EH (cell line): ENCODE data around the gene SCAPER.
"Not testable (repeated sequence)": the region's sequence is repeated elsewhere in the genome, so short reads cannot be mapped to it uniquely, and the experiment has no call there.

Experiments
- DNase-seq: peaks from one replicate; pipeline ENCODE4 v3.0.0-alpha.2; 2015; ENCODE audit warnings: low read depth

SCAPER gene

GRCh38 chr15:76787273-76787672, 117.9 kb downstream of the SCAPER start:
- peak; percentile 6 for DNase-seq

- DNase-seq: no peak
Observed at GRCh38 chr15:76776969-76777368, 128.2 kb downstream of the SCAPER start.

- DNase-seq: no peak
Observed at GRCh38 chr15:76776480-76776879, 128.7 kb downstream of the SCAPER start.

- DNase-seq: no peak
Observed at GRCh38 chr15:76773234-76773633, 131.9 kb downstream of the SCAPER start.

- DNase-seq: no peak
Observed at GRCh38 chr15:76772776-76773175, 132.4 kb downstream of the SCAPER start.

GRCh38 chr15:76764004-76764403, 141.1 kb downstream of the SCAPER start:
- no peak for DNase-seq

GRCh38 chr15:76763554-76763953, 141.6 kb downstream of the SCAPER start:
- DNase-seq: no peak

GRCh38 chr15:76756381-76756780, 148.8 kb downstream of the SCAPER start:
- peak; percentile 39 for DNase-seq

GRCh38 chr15:76753771-76754170, 151.4 kb downstream of the SCAPER start:
- DNase-seq: no peak

- no peak for DNase-seq
Observed at GRCh38 chr15:76753131-76753530, 152.0 kb downstream of the SCAPER start.

- DNase-seq: no peak
Observed at GRCh38 chr15:76752549-76752948, 152.6 kb downstream of the SCAPER start.

GRCh38 chr15:76737573-76737972, 167.6 kb downstream of the SCAPER start:
- DNase-seq: no peak

- peak; percentile 3 for DNase-seq
Observed at GRCh38 chr15:76732321-76732720, 172.8 kb downstream of the SCAPER start.

GRCh38 chr15:76730262-76730661, 174.9 kb downstream of the SCAPER start:
- DNase-seq: peak; percentile 15

GRCh38 chr15:76718863-76719262, 186.3 kb downstream of the SCAPER start:
- no peak for DNase-seq

GRCh38 chr15:76714950-76715349, 190.2 kb downstream of the SCAPER start:
- no peak for DNase-seq

GRCh38 chr15:76711351-76711827, 193.8 kb downstream of the SCAPER start:
- no peak for DNase-seq

GRCh38 chr15:76704032-76704431, 201.1 kb downstream of the SCAPER start:
- DNase-seq: not testable (repeated sequence)

GRCh38 chr15:76696840-76697239, 208.3 kb downstream of the SCAPER start:
- DNase-seq: no peak

GRCh38 chr15:76692546-76692945, 212.6 kb downstream of the SCAPER start:
- not testable (repeated sequence) for DNase-seq

- not testable (repeated sequence) for DNase-seq
Observed at GRCh38 chr15:76687592-76687991, 217.5 kb downstream of the SCAPER start.

- no peak for DNase-seq
Observed at GRCh38 chr15:76684002-76684401, 221.1 kb downstream of the SCAPER start.

- DNase-seq: no peak
Observed at GRCh38 chr15:76682833-76683232, 222.3 kb downstream of the SCAPER start.

GRCh38 chr15:76682259-76682658, 222.9 kb downstream of the SCAPER start:
- no peak for DNase-seq

GRCh38 chr15:76678766-76679165, 226.4 kb downstream of the SCAPER start:
- peak; percentile 61 for DNase-seq
